GM19468 (cell line): ENCODE data around the gene KCNQ1OT1.

Experiments
- ATAC-seq: cut with Tn5 transposase; IDR thresholded peaks from one replicate; pipeline ENCODE4 v1.9.1; 2021; ENCODE audit warnings: mild to moderate bottlenecking, moderate library complexity, moderate number of reproducible peaks; ENCODE audit not compliant: unreplicated experiment; ENCODE audit errors: extremely low read depth

Gene KCNQ1OT1

GRCh38 chr11:2737866-2738265 lies 38.1 kb upstream of the KCNQ1OT1 start:
- no peak for ATAC-seq

DNA sequence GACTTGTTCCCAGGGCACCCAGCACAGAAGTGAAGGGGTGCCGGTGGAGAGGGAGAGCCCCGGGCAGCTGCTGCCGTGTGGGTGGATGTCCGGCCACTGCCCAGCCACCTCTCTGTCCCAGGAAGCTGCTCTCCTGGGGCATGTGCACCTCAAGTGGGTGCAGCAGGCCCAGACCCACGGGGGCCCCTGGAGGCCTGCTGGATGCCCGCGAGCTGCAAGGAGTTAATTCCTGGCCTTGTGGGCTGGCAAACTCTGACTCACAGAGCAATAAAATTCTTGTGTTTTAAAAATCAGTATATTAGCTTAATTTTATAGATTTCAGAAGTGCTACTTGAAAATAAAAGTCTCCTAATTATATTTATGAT lies 37.4 kb upstream of the KCNQ1OT1 start:
- ATAC-seq: no peak

DNA sequence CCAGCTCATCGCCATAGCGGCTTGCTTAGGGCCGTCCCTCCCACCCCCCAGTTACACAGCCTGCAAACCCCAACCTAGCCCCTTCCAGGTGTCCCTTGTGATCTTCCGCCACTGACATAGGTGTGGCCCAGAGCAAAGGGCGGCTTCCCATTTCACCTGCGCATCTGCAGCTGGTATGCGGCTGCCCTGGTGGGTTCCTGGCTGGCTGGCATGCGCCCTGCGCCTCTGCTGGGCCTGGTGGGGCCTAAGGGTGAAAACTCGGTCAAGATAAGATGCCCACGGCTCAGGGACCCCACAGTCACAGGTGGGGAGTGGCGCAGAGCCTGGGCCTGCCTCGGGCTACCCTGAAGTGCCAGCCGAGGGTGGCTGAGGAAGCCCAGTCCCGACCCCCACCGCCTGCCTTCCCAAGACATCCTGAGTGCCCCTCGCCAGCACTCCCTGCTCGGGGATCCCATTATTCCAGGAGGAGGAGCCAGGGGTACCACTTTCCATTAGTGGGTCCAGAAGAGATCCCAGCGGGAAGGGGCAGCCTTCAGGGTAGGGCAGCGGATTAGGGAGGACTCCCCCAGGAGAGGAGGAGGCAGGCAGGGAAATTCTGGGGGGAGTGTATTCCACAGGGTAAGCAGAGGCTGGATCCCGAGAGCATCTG lies 36.9 kb upstream of the KCNQ1OT1 start:
- no peak for ATAC-seq

GRCh38 chr11:2735053-2735589 lies 35.3 kb upstream of the KCNQ1OT1 start:
- no peak for ATAC-seq

GRCh38 chr11:2734181-2735052 lies 34.6 kb upstream of the KCNQ1OT1 start:
- no peak for ATAC-seq

- ATAC-seq: no peak
Observed at GRCh38 chr11:2732940-2733628, 33.3 kb upstream of the KCNQ1OT1 start.

GRCh38 chr11:2732261-2732939 lies 32.6 kb upstream of the KCNQ1OT1 start:
- ATAC-seq: no peak

- no peak for ATAC-seq
Observed at GRCh38 chr11:2731130-2732125, 31.6 kb upstream of the KCNQ1OT1 start.

DNA sequence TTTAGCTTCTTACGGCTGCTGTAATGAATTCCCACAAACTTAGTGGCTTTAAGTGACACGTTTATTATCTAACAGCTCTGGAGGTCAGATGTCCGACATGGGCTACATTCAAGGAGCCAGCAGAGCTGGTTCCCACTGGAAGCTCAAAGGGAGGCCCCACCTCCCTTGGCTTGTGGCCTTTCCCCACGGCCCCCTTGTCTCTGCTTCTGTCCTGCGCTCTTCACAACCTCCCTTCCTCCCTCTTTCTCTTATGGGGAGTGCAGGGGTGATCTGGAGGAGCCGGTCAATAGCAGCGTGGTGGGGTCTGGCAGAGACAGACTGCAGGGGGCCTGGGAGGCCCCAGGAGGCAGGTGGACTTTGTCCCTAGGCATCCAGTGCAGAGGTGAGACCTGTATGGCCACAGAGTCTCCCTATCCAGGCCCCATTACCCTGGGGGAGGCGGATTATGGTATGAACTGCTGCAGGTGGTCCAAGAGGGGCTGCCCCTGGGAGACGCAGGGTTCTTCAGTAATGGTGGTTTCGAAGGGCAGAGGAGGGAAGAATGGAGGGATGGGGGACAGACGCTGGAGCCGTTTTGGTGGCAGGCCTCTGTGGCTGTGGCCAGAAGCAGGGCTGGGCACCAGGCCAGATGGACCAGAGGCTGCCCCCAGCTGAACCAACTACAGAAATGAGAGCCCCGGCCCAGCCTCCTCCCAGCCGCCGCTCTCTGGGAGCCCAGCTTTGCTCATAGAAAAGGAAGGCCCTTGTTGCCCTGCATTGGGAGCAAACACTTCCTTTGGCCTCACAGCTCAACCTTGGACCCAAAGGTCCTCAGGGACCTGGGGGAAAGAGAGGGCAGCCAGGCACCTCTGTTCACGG lies 30.7 kb upstream of the KCNQ1OT1 start:
- ATAC-seq: no peak

- no peak for ATAC-seq
Observed at GRCh38 chr11:2729841-2730240, 30.0 kb upstream of the KCNQ1OT1 start.

DNA sequence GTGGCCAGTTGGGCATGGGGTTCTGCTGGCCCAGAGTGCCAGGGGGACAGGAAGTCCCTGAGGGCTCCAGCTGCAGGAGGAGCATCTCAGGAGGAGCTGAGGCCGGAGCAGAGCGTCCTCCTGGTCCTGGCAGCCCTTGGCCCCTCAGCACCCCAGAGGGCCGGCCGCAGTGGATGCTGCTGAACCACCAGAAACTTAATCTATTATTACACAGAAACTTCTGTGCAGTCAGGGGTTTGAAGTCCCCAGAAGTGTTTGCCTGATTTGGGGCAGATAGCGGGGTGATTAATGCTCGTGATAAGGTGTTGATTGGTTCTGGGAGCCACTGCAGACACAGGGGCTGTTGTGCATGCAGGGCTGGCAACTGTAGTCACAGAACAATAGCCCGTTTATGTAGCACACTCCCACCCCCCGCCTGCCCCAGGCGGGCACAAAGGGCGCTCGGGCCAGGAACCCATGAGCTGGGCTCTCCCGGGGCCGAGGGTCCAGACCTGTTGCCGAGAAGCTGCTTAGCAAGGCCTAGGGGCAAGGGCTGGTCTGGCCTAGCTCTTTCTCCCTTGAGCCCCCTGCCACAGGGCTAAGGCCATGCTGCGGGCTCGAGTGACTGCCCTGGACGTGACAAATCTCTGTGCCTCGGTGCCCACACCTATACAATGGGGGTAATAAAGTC lies 29.0 kb upstream of the KCNQ1OT1 start:
- ATAC-seq: no peak

DNA sequence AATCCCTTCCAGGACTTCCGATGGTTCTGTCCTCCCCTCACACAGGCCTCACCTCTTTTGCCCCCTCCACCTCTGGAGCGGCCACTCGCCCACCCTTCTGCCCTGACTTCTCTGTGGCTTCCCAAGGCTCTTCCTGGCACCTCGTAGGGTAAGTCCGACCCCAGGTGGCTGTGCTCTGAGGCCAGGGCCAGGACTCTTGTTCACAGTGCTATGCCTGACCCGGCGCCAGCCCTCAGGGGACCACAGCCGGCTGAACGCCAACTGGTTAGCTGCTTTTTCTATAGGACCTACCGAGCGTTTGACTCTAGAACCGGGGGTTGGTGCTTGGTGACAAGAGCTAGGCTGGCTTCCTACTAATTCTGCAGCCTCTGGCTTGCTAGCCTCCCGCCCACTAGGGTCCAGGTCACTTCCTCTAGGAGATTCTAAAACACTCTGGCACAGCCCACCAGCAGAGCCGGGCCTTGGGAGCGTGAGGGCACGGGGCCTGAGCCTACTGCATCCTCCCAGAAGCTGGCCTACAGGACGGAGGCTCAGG lies 28.4 kb upstream of the KCNQ1OT1 start:
- no peak for ATAC-seq

- ATAC-seq: no peak
Observed at GRCh38 chr11:2726964-2727363, 27.2 kb upstream of the KCNQ1OT1 start.

DNA sequence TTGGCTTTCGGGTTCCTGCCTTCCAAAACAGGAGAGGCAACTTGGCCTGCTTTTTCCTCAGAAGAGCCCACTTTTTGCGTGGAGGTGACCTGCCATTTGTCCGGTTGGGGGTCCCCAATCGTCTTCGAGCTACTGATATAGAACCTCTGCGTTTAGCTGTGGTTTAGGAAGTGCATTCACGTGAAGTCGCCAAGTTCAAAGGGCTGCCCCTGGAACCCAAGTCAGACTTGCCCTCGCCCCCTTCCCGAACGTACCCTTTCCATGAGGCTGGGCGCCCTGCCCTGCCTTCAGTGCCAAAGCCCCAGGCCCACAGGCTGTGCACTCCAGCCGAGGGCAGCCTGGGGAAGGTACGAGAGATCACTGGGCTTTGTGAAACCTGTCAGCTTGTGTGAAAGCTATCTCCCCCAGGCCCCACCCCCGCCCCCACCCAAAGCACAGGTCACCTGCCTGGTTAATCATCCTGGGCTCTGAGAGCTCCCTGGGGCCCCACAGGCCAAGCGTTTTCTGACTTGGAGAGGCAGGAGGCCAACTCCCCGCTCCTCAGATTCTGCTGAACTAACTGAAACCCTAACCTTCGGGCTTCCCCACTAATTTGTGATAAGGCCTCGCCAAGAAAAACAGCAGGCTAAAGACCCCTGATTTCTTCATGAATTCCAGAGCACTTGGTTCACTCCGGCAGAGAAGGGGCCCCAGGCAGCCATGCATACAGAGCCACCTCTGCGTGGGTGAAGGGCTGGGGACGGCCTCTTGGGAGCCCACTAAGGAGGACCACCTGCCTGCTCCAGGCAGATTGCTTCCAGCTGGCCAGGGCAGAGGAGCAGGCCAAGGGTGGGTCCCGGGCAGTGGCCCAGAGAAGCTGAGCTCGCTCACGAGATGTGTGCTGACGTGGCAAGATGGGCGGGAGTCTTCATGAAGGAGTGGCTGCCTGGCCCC lies 25.8 kb upstream of the KCNQ1OT1 start:
- no peak for ATAC-seq

DNA sequence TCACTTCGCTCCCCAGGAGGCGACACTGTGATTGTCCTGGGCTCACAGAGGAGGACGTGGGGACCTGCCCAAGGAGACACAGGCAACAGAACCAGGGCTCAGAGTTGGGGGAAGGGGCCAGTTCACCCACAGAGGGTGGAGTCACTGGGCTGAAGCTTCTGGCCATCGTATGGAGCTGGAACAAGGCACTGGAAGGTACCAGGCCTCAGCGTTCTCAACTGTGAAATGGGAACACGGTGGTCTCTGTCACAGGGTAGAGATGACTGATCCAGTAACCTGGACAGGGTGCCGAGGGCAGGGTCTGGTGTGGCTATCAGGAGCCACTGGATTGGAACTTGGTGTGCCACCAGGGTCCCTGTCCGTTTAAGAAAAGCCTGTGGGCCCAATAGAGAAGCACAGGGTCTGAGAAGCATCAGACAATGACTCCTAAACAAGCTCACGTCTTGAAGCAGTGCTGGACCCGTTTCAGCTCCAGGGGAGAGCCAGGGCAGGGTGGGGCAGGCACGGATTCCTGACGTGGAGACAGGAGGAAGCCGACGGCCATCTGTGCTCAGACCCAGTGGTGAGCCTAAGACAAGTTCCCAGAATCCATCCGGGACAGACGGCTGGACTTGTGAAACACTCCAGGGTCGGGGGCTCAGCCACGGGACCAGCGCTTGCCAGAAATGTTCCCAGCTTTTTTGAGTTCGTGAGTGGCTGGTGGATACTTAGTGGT lies 25.0 kb upstream of the KCNQ1OT1 start:
- ATAC-seq: no peak

- ATAC-seq: no peak
Observed at GRCh38 chr11:2724104-2724503, 24.3 kb upstream of the KCNQ1OT1 start.
